Right ventricle myocardium inferior (tissue), 1 donor: Measurements from ENCODE around the gene OSBPL3. TPM values are rescaled to one million over a fixed set of nuclear protein-coding genes. Genes with fewer than 3 reads are reported as not detected.

Experiments
- ATAC-seq: fragments of 200-7000 bp; cut with Tn5 transposase; one replicate; pipeline ENCODE4 v1.9.1; 2020; ENCODE audit warnings: mild to moderate bottlenecking, moderate library complexity
- DNase-seq: peaks from one replicate; pipeline ENCODE4 v3.0.0; 2021; ENCODE audit errors: missing footprints
- intact Hi-C: fragments of 100-400 bp; cut with DNase I; formaldehyde crosslinking; loops from one replicate; pipeline ENCODE4 v1.11.0; 2022
- total RNA-seq: library from RNA; stranded (reverse); fragmentation: NEBNext Ultra II Directional; extraction: Animal tissue kit (Norgen Biotek cat#: 25700); gene quantifications from one replicate; pipeline ENCODE4 v1.2.1, GENCODE V29; 2021
- donor health status: DM: no; HTN: yes; CAD: no; lungs with severe emphysema.

Gene OSBPL3
- total RNA-seq, 1 donor from 2014 or later = 8.5 TPM

DNA sequence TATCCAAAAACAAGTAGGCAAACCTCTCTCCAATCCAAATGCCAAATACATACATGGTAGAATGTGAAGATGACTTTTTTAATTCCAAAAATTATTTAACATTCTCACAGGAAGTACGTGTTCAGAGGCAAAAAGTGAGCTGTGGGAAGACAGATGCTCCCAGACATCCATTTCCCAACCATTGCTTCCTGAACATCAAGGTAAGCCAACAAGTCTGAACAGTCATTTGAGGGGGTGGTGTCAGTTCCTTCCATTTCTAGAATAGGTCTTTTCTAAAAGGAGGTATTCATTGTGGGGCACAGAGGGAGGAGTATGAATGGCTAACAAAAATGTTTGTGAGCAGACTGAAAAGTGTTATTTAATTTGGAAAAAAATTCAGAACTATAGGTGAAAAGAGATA is 49.1 kb downstream of the OSBPL3 start:
- intact Hi-C loops = no loop called here
- ATAC-seq (no peak), DNase-seq (no peak)

GRCh38 chr7:24926623-24927524 is 53.1 kb downstream of the OSBPL3 start:
- no peak for DNase-seq
- intact Hi-C loops = loop anchor here (5.0 kb wide), 1 partner anchor 50 kb away; no protein-coding TSS in a partner anchor
- ATAC-seq = no peak

DNA sequence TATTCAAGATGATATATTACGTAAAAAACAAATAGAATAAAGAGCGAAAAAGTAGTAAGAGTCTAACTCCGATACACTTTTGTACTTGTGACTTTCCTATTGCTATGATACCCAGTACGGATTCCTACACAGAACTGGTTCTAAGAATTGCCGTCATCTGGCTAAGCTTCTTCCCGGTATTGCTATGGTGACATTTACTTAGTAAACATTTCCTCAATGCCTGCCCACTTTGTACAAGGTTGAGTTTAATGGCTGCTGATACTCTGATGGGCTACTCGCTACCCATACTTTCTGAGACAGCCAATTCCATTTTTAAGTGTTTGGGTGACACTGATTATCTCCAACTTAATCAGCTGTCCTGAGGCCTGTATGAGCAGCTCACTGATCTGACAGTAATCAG is 55.6 kb downstream of the OSBPL3 start:
- peak; percentile 70 for ATAC-seq
- intact Hi-C loops = no loop called here
- no peak for DNase-seq

DNA sequence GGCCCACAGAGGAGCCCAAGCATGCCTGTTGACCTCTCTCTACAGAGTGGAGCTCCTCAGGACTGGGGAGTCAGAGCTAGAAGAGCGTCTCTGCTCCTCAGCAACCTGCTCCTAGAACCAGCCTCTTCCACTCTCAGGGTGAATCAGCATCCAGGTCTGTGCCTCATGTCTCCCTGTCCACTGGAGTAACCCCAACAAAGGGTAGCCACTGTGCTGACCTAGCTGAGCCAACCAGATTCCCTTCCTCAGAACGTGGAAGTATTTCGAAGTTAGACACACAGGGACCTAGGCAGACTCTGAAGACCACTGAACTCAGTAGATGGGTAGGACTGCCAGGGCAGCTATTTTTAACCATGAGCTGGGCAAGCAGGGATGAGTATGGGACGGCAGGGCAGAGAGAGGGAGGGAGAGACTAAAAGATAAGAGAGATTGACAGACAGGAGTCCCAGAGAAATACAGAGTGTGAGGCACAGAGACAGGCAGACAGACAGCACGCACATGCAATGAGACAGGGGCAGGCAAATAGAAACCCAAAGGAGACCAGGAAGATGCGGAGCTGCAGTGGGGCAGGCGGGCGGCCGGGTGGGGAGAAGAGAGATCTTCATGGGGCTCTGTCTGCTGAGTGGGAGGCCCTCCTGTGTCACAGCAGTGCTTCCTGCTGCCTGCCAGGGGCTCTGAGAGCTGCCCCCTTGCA is 56.7 kb downstream of the OSBPL3 start:
- intact Hi-C loops = no loop called here

GRCh38 chr7:24922099-24922773 is 57.7 kb downstream of the OSBPL3 start:
- no peak for DNase-seq
- intact Hi-C loops = no loop called here
- peak; percentile 34 for ATAC-seq

More for the DNA sequence above, 56.7 kb downstream of the OSBPL3 start:
- ATAC-seq (peak; percentile 71), DNase-seq (peak; percentile 61)

- ATAC-seq = peak; percentile 35
- intact Hi-C loops = no loop called here
Observed at GRCh38 chr7:24921362-24921679, 58.7 kb downstream of the OSBPL3 start.

GRCh38 chr7:24920451-24921361 is 59.3 kb downstream of the OSBPL3 start:
- intact Hi-C loops = no loop called here
- ATAC-seq (no peak), DNase-seq (no peak)

More at GRCh38 chr7:24921362-24921679, 58.7 kb downstream of the OSBPL3 start:
- no peak for DNase-seq

DNA sequence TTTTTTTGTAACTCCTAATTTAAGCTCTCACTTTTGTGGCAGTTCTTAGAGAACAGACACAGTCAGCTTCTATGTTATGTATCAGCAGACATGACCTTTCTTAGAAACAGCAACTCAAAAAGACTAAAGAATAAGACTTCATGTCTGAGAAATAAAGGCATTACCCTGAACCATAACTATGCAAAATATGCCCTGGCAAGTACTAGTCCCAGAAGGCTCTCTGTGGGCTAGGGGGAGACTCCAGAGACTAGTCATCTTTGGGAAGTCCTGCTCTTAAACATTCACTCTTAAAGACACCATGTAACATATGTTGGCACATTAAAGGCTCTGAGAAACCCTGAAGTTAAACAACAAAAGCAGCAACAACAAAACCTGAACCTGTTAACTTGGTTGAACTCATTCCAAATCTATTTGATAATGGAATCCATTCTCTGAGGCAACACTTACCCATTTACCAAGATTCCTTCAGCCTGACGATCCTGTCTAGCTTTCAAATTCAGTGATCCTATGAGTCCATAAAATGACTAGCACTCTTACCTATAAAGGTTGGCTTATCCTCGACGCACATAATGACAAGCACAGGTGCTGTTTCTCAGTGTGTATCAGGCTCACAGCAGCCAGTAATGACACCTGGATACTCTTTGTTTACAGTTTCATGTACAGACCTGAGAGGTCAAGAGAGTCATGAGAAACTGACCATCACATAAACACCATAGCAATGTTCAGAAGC is 62.3 kb downstream of the OSBPL3 start:
- DNase-seq = no peak
- ATAC-seq = no peak
- intact Hi-C loops = no loop called here

DNA sequence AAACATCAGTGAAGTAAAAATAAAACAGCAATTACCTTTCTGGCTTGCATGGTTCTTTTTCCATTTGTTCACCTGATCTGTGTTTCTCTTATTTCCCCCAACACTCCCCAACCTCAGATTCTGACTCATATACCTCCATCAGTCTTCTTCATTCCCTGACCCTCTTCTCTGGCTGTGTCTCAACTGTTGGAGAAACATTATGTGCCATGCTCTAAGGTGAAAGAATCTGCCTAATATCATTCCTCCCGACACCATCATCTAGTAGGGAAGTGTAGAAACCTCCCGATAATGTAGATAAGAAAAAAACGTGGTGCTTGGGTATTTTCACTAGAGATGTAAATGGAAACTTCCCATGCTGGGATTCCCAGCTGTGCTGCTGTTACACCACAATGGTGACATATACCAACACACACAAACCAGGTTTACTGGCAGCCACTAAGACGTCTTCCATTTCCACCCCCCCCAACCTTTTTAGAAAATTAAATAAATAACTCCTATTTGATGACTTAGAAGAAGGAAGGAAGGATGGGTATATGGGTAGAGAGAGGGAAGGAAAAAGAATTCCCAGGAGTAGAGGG is 63.4 kb downstream of the OSBPL3 start:
- ATAC-seq (no peak), DNase-seq (no peak)
- intact Hi-C loops = no loop called here

DNA sequence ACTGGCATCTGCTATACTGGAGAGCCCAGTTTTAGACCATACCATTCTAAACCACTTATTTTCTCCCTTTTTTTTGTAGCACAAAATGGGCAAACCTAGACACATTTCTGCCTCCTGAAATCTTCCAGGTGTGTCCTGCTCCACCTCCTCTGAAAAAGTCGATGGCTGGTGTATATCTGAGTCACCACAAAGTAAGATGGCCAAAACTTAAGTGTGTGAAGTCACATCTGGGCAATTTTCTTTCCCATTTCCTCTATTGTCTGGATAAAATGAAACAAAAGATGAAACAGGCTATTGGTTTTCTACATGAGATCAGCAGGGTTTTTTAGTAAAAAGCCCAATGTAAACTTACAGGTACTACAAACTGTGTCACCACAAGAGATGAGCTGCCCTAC is 65.5 kb downstream of the OSBPL3 start:
- DNase-seq (no peak), ATAC-seq (no peak)
- intact Hi-C loops = no loop called here

GRCh38 chr7:24913801-24914464 is 66.0 kb downstream of the OSBPL3 start:
- DNase-seq = no peak
- ATAC-seq = no peak
- intact Hi-C loops = no loop called here

DNA sequence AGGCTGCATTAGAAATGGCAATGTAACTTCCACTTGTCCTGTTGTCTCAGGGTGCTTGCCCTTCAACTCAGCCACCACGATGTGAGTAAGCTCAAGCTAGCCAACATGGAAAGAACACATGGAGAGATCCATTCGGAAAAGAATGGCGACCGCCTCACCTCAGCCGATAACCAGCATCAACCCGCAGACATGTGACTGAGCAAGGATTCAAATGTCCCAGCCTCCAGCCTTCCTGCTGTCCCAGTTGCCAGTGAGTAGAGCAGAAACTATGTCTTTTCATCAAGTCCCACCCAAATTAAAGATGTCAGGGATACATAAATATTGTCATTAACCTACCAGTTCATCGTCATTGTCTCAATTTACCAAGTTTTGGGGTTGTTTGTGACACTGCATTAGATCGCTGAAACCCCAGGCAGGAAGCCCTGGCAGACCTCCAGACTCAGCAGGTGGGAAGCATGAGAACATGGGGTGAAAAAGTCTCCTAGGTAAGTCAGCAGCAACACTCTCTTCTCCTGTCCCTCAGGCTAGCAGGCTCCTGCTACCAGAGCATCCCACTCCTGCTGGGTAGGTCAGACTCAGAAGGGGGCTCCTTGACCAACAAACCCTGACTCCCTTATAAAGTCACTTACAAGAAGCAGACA is 67.0 kb downstream of the OSBPL3 start:
- DNase-seq (no peak), ATAC-seq (no peak)
- intact Hi-C loops = no loop called here

DNA sequence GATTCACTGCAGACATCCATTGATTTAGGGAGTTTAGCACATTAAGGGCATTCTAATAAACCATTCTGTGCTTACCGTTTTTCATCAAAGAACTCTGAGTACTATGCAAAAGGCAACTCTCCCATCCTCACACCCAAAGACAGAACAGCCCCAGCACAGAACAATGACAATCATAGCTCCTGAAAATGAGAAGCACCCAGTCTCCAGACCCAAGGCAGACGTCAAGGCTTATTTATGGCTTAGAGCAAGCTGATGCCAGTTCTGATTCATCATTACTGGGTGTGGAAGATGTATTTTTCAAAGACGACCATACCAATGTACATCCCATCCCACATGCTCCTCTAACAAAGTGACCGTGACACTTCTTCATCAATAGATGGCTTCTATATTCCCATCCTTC is 67.6 kb downstream of the OSBPL3 start:
- DNase-seq (no peak), ATAC-seq (no peak)
- intact Hi-C loops = no loop called here

DNA sequence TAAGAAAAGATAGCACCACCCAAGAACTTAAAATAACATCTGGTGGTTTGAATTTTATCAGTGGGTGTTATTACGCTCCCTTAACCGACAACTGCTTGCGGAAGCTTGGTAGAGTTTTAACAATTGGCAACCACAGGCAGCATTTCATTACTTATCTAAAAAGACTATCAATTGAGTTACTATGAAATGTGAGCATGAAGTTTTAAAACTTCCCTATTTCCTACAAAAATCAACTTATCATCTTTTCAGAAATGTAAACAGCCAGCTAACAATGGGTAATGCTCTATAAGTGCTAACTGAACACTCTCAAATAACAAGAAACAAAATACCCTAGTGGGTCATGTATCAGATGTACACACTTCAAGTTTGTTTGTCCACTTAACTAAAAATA is 68.8 kb downstream of the OSBPL3 start:
- no peak for ATAC-seq
- intact Hi-C loops = no loop called here
- DNase-seq = no peak

DNA sequence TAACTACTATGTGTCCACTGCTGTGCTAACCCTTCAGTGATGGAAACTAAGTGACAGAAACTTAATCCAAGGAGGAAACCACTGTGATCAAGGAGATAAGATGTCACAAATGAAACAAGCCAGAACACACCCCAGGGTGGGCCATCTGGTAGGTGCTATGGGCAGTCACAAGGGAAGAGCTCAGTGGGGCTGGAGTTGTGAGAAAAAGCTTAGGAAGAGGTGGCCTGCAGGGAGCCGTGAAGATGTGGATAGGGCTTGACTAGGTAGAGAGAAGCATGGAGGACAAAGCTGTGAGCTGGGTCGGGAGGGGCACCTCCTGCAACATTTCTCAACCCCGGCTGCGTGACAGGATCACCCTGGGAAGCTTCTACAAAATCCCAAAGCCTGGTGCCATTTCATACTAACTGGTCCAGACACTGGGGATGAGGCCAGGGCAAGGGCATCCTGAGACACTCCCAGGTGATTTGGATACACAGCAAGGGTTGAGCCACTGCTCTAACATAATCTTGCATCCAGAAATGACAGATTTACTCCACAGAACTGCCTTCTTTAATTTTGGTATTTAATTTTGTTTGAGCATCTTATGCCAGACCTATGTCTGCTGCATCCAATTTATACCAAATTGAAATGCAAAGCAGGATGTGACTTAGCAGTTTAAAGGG is 69.3 kb downstream of the OSBPL3 start:
- intact Hi-C loops = no loop called here
- no peak for DNase-seq
- ATAC-seq = no peak

GRCh38 chr7:24908727-24909126 is 71.3 kb downstream of the OSBPL3 start:
- DNase-seq = no peak
- intact Hi-C loops = no loop called here
- no peak for ATAC-seq
